HG02981 (cell line): Measurements from ENCODE around the gene GNG7.
"Not testable (repeated sequence)": the region's sequence is repeated elsewhere in the genome, so short reads cannot be mapped to it uniquely, and the experiment has no call there.

Experiments used
- ATAC-seq: cut with Tn5 transposase; IDR thresholded peaks from one replicate; pipeline ENCODE4 v1.9.1; 2021; ENCODE audit warnings: mild to moderate bottlenecking, moderate library complexity; ENCODE audit not compliant: unreplicated experiment

GNG7 gene

GRCh38 chr19:2606774-2607173 is 95.7 kb downstream of the GNG7 start:
- not testable (repeated sequence) for ATAC-seq

- not testable (repeated sequence) for ATAC-seq
These were observed 96.6 kb downstream of the GNG7 start for GRCh38 chr19:2605889-2606288.

GRCh38 chr19:2604747-2605329 is 97.7 kb downstream of the GNG7 start:
- ATAC-seq = no peak

- no peak for ATAC-seq
These were observed 99.2 kb downstream of the GNG7 start for GRCh38 chr19:2603334-2603733.

GRCh38 chr19:2602391-2603181 is 99.9 kb downstream of the GNG7 start:
- ATAC-seq = no peak

- ATAC-seq = no peak
These were observed 101.3 kb downstream of the GNG7 start for GRCh38 chr19:2600914-2601870.

- no peak for ATAC-seq
These were observed 108.2 kb downstream of the GNG7 start for GRCh38 chr19:2594319-2594718.

- ATAC-seq = no peak
These were observed 109.7 kb downstream of the GNG7 start for GRCh38 chr19:2592824-2593223.

- ATAC-seq = no peak
These were observed 110.8 kb downstream of the GNG7 start for GRCh38 chr19:2591537-2592291.

- no peak for ATAC-seq
These were observed 111.7 kb downstream of the GNG7 start for GRCh38 chr19:2590630-2591399.

- ATAC-seq = no peak
These were observed 113.1 kb downstream of the GNG7 start for GRCh38 chr19:2589441-2589840.

GRCh38 chr19:2588081-2588777 is 114.3 kb downstream of the GNG7 start:
- no peak for ATAC-seq

- ATAC-seq = no peak
These were observed 115.3 kb downstream of the GNG7 start for GRCh38 chr19:2587001-2587719.

GRCh38 chr19:2586196-2586595 is 116.3 kb downstream of the GNG7 start:
- no peak for ATAC-seq

- ATAC-seq = no peak
These were observed 118.5 kb downstream of the GNG7 start for GRCh38 chr19:2584002-2584401.

- ATAC-seq = no peak
These were observed 119.2 kb downstream of the GNG7 start for GRCh38 chr19:2582984-2583956.

- not testable (repeated sequence) for ATAC-seq
These were observed 122.1 kb downstream of the GNG7 start for GRCh38 chr19:2580396-2580795.
